Measurements from ENCODE around the gene RAB33A. TPM values are rescaled to one million over a fixed set of nuclear protein-coding genes. Genes with fewer than 3 reads are reported as not detected.

The RAB33A gene
- total and polyA plus RNA-seq, 9 of the 15 experiments (the other 6 are each of a cell fraction or from before 2014, with no cell fraction given), result 0.04 to 0.20 (median 0.06) TPM; not detected in 4

GRCh38 chrX:130173190-130173895 is 1.6 kb downstream of the RAB33A start (continued):
- TF ChIP-seq ZNF354B (CRISPR knock-in tag; IDR thresholded peaks at IDR 0.05) (peak; percentile 11; the same call in 1 of the 2 replicates), ATF7 (IDR thresholded peaks at IDR 0.05) (peak; percentile 85), TSHZ1 (CRISPR knock-in tag; IDR thresholded peaks at IDR 0.05) (no peak), ATF4 (CRISPR knock-in tag; IDR thresholded peaks at IDR 0.05) (peak; percentile 77), ZNF431 (CRISPR knock-in tag; IDR thresholded peaks at IDR 0.05) (no peak), BRF2 (IDR thresholded peaks at IDR 0.05; ENCODE audit: borderline replicate concordance, insufficient read depth, insufficient read length) (no peak), GTF2A2 (tag; IDR thresholded peaks at IDR 0.05) (no peak), THAP7 (CRISPR knock-in tag; IDR thresholded peaks at IDR 0.05) (no peak), MCM3 (IDR thresholded peaks at IDR 0.05) (no peak), MNT (conservative IDR thresholded peaks at IDR 0.05) (no peak), ZNF24 (IDR thresholded peaks at IDR 0.05) (0 out of 2 replicates have a peak, but pooled peaks have one; percentile 44), ZNF165 (CRISPR knock-in tag; IDR thresholded peaks at IDR 0.05; ENCODE audit: borderline replicate concordance) (no peak), ZNF197 (CRISPR knock-in tag; IDR thresholded peaks at IDR 0.05; ENCODE audit: low read depth) (0 out of 2 replicates have a peak, but pooled peaks have one; percentile 28), E2F1 (CRISPR knock-in tag; IDR thresholded peaks at IDR 0.05) (no peak), TCF15 (CRISPR knock-in tag; IDR thresholded peaks at IDR 0.05) (no peak), ZNF384 (IDR thresholded peaks at IDR 0.05; ENCODE audit: low read depth, low read length) (no peak), IRF1 (CRISPR knock-in tag; IDR thresholded peaks at IDR 0.05; ENCODE audit: borderline replicate concordance) (no peak)

Data from K562 (cell line).